NCI-H1105 treated with DMSO at 0.1 percent for 48 hours (cell line): Measurements from ENCODE around the gene OR2W3.

Experiments used
- DNase-seq: peaks from one replicate; lab custom pipeline; 2025; lab: John Stamatoyannopoulos, UW

OR2W3 gene

DNA sequence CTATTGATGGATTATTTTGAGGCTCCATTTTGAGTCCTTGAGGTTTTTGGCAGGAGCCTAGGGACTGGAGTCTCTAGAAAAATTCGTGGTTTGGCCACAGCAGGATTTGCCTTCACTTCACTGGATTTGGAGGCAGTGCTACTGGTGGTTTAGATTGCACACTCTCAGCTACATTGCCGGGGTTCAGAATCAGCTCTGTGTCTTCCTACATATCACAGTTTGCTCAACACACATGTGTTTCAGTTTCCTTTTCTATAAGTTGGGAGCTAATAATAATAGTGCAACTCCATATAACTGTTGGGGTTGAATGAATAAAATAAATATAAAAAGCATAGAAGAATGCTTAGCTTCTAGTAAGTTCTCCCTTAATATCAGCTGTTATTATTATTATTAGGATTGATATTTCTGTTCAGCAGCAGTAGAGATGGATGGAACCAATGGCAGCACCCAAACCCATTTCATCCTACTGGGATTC, at the start of gene OR2W3:
Gene OR2W3 (plus strand): TSS at position 425 of the 475 bp plus-strand sequence. CDS start 0 bp downstream, at position 425.
- DNase-seq: no peak

DNA sequence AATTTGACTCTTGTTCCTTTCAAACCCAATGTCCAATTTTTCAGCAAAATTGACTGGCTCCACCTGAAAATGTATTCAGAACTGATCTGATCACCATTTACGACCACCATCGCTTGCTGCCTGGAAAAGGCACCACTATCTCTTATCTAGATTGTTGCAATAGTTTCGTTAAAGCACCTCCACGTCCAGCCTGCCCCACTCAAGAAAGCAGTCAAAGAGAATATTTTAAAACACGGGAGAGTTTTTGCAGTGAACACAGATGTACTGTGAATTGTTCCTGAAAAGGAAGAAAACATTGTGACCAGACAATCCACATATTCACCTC, 49.7 kb upstream of the OR2W3 start:
- DNase-seq: no peak

DNA sequence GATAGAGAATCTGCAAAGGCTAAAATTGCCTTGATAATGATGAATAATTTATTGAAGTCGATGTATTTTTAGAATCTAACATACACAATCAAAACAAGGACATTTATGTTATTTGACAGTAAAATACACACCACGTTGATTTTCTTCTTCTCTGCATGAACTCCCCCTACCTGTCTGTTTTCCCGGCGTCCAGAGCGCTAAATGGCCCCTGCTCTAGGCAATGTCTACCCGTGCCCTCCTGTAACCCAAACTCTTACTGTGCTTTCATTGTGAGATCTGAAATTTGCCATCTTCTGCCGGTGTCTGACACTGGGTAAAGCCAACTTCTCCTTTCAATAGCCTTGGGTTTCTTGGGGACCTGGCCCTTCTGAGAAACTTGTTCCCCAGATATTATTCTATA, 47.0 kb upstream of the OR2W3 start:
- no peak for DNase-seq

DNA sequence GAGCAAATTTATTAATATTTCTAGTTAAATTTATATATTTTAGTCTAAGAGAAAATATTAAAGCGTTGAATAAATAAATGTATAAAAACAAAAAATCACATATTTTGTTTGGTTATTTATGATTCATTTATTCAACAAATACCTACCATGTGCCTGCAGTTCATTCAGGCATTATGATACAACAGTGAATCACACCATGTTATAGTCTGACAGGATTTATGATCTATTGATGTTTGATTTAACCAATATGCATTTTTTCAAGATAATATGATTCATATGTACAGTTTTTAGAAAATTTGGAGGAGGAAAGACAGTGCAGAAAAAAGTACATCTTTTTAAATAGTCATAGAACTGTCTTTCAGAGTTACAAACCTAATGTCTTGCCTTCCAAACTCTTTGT, 45.8 kb upstream of the OR2W3 start:
- DNase-seq: no peak

DNA sequence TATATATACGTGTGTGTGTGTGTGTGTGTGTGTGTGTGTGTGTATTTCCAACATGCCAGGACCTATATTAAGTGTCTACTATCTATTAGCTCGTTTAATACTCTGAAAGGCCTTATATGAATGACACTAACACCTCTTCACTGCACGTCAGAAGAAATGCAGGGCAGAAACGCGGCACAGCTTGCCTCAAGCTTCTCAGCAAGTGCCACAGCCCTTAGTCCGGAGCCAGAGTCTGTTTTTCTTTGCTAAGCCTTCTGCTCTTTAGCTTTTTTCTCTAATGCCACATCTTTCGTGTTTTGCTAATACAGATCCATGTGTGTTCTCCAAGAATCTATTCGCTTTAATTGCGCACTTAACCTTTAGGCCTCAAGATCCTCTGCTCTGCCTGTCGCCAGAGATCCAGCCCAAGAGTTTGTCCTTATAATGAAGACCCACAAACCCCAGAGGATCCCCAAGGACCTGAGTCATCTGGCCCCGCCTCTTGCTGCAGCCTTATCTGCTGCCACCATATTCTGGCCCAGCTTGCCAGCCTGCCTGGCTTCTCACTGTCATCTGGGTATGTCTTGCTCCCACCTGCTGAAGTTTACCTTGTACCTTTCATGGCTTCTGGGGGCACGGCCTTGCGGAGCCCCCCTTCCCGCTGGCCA, 40.4 kb upstream of the OR2W3 start:
- DNase-seq: no peak

DNA sequence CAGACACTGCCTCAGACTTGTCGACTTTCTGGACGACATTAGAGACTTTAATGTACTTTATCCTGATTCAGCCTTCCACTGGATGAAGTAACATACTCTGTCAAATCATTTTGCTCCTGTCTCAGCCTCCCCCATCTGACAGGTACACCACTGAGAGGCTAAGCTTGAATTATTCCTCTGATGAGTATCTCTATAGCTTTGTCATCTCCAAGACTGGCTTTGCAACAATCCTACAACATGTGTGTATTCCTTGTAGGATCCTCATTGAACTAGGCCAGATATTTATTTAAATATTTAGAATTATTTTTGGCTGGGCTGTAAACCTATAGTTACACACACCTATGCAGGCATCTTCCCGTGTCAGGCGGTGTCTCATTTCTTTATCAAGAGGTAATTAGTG, 39.5 kb upstream of the OR2W3 start:
- no peak for DNase-seq

DNA sequence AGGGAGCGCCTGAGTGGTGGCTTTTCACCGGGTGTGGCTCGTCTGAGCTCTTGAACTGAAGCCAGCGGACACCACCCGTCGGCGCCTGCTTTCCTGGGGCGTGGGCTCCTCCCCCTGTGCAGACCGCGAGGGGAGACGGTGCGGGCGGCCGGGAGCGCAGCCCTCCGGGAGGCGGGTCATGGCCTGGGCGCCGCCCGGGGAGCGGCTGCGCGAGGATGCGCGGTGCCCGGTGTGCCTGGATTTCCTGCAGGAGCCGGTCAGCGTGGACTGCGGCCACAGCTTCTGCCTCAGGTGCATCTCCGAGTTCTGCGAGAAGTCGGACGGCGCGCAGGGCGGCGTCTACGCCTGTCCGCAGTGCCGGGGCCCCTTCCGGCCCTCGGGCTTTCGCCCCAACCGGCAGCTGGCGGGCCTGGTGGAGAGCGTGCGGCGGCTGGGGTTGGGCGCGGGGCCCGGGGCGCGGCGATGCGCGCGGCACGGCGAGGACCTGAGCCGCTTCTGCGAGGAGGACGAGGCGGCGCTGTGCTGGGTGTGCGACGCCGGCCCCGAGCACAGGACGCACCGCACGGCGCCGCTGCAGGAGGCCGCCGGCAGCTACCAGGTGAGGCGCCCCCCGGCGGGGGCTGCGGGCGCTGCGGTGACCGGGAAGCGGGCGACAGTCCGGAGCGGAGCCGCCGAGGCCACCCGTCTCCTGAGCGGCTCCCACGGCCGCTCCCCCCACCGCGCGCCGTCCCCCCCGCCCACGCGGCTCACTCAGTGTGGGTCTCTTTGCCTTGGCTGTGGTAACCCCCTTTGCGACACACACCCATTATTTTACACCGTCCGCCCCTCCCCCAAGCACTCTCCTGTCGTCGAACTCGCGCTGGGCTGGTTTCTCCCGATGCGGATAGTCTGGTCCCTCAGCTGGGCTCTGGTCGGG, 38.1 kb upstream of the OR2W3 start, which contains the start of gene TRIM58:
Gene TRIM58 (plus strand): TSS at position 119 of the 916 bp plus-strand sequence. CDS start 60 bp downstream, at position 179.
- no peak for DNase-seq

DNA sequence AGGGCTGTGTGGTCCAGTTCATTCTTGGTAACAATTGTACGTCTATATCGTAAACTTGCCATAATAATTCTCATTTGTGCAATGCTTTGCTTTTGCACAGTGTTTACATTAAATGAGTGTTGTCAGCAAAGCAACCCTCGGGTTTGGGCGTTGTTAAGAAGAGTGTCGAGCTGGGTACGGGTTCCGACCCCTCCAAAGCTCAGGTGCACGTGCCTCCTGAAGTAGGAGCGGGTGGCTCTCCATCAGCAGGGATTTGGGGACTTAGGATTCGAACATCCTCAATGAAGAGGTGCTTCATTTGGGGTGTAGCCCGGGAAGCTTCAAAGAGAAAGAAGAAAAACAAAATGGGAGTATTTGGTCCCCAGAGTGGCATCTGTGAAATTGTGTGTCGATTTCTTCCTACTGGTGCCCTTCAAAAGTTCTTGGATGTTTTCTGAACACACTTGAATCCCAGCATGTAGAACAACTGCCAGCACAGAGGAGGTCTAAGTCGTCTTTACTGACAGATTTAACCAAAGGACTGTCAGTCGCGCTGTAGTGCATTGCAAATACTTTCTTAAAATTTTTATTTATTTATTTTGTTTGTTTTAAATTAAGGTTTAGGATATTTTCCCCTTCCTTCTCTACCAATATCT, 37.3 kb upstream of the OR2W3 start:
- DNase-seq: no peak

DNA sequence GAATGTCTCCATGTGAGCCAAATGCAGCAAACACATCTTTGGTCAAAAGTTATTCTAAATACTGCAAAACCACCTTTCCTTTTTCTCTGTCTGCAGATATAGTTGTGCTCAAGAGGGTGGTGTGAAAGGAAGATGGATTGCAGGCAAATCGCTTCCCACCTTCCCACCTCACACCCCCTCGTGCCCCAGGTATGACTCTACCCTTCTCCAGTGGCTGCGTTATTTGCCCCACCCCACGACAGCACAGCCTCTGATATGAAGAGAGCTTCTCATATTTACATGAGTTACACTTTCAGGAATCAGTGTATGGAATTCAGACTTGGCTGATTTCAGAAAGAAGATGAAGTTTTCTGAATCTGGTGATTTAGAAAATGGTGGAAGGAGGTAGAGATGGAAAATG, 32.6 kb upstream of the OR2W3 start:
- DNase-seq: no peak

DNA sequence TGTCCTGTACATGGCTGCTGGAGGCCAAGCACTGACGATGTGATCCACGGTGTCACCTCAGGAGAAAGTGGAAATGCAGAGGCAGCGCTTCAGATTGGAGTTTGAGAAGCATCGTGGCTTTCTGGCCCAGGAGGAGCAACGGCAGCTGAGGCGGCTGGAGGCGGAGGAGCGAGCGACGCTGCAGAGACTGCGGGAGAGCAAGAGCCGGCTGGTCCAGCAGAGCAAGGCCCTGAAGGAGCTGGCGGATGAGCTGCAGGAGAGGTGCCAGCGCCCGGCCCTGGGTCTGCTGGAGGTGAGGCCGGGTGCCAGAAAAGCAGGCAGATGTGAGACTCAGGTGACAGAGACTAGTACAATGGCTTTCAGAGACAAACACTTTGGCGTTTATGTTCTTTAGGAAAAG, 30.7 kb upstream of the OR2W3 start:
- DNase-seq: no peak

DNA sequence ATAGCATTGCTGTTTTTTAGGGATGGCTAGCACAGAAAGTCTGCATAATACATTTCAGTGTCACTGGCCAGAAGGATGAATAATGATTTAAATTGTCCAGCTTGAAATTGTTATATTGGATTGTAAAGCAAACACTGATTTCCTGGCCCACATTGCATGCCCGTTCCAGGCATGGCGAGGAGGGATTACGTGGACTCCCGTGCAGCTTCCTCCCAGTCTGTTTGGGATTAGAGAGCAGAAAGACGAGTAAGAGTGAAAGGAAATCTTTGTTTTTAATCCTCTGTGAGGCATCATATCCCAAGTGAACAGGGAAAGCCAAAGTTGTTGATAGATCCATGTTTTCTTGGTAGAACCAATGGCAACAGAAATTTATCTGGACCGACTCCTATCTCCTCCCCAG, 30.0 kb upstream of the OR2W3 start:
- no peak for DNase-seq

DNA sequence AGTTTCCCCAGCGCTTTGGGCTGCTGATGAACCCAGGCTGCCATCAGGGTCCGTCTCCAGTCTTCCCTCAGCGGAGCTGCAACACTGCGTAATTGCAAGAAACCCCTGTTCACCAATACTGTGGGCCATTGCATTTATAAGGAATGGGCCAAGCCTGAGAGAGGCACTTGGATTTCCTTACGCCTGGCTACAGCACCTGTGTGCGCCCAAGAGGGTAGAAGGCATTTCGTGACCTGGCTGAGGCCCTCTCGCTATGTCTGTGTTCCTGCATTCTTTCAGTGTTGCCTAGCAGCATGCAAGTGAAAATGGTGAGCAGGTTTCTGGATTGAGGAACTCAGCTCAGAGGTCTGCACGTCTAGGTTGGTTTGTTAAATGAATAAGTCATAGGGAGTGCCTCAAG, 12.0 kb upstream of the OR2W3 start:
- DNase-seq: no peak

DNA sequence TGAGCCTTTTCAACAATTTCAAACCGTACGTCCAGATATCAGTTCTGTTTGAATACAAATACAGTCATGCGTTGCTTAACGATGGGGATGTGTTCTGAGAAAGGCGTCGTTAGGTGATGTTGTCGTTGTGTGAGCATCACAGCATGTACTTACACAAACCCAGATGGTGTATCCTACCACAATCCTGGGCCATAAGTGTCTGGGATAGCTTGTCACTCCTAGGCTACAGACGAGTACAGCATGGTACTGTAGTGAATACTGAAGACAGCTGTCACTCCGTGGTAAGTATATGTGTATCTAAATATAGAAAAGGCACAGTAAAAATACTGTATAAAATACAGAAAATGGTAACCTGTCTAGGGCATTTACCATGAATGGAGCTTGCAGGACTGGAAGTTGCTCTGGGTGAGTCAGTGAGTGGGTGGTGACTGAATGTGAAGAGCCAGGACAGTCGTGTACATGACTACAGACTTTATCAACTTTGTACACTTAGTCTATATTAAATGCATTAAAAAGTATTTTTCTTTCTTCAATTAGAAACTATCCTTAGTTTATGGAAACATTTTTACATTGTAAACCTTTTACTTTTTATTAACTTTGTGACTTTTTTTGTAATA, 10.5 kb upstream of the OR2W3 start:
- no peak for DNase-seq

DNA sequence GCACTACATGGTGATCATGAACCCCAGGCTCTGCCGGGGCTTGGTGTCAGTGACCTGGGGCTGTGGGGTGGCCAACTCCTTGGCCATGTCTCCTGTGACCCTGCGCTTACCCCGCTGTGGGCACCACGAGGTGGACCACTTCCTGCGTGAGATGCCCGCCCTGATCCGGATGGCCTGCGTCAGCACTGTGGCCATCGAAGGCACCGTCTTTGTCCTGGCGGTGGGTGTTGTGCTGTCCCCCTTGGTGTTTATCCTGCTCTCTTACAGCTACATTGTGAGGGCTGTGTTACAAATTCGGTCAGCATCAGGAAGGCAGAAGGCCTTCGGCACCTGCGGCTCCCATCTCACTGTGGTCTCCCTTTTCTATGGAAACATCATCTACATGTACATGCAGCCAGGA, 589 bp downstream of the OR2W3 start:
- no peak for DNase-seq

DNA sequence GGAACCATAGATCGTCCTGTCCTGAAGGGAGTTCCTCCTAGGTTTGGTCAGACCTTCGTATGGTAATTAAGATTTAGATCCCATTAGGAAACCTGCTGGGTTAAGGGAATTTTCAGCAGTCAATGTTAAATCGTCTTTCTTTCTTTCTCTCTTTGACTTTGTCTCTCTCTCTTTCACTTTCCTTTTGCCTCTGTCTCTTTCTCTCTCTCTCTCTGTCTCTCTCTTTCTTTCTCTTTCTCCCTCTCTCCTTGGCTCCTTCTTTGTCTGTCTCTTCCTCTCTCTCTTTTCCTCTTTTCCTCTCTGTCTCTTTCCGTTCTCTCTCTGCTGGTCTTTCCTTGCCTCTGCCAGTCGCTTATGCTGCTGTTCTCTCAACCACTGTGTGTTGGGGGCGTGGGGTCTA, 8.7 kb downstream of the OR2W3 start:
- DNase-seq: no peak

DNA sequence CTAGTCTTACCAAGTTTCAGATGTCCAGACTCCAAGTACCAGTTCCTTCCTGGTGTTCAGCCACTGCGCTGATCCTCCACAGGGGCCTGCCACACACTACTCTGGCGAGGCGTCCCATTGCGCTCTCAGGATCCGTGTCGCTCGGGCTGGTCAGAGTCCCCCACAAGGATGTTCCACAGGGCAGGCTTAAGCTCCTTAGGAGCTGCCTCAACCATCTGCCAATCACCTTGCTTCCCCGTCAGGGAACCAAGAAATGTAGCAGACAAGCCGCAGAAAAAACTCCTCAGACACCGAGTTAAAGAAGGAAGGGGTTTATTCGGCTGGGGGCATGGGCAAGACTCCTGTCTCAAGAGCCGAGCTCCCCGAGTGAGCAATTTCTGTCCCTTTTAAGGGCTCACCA, 9.8 kb downstream of the OR2W3 start:
- DNase-seq: no peak

DNA sequence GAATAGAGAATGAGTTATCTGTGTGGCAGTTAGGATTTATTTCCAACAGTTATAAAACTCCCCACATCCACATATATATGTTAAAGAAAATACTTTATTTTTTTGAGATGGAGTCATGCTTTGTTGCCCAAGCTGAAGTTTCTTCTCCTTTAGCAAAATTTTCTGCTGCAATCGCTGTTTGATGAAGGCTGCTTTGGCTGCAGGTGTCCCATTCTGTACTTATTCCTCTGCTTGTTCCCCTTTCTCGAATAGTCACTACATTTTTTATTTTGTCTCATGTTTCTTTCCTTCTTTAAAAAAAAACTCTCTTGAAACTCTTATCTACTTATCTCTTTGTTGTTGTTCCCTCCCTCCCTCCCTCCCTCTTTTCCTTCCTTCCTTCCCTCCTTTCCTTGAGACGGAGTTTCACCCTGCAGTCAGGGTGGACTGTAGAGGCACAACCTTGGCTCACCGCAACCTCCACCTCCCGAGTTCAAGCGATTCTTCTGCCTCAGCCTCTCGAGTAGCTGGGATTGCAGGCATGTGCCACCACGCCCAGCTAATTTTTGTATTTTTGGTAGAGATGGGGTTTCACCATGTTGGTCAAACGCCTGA, 10.6 kb downstream of the OR2W3 start:
- no peak for DNase-seq

DNA sequence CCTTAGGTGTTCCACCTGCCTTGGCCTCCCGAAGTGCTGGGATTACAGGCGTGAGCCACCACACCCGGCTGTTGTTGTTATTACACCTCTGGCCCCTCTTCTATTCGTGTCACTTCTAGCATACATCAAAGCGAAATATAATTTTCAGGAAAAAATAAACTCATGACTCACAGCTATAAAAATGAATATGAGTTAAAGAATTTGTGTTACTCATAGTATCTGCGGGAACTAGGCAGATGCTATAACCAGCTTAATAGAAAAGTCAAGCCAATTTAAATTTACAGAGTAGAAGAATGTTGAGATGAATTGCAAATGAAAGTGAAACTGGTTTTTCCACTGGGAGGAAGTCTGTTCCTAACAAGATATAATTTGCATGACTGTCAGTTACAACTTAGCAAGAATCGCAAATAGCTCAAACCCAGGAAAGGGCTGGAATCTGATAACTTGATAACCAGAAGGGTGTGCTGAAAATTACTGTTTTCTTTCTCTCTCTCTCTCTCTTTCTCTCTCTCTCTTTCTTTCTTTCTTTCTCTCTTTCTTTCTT, 11.2 kb downstream of the OR2W3 start:
- no peak for DNase-seq

DNA sequence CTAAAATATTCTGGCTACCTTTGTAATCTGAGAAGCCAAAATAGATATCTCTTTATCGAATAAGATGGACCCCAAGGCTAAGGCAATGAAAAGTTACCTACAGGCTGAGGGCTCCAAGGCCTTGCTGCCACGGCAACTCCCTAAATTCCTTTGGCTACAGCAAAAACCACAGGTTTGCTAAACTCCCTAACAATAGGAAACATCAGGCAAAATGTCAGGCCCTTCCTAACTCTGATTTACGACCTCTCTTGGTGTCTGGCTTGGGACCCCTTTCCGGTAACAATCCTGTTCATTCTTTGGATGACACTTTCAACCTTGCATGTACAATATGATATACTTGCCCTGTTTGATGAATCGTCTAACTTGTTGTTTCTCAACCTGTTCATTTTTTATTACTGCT, 13.4 kb downstream of the OR2W3 start:
- no peak for DNase-seq

DNA sequence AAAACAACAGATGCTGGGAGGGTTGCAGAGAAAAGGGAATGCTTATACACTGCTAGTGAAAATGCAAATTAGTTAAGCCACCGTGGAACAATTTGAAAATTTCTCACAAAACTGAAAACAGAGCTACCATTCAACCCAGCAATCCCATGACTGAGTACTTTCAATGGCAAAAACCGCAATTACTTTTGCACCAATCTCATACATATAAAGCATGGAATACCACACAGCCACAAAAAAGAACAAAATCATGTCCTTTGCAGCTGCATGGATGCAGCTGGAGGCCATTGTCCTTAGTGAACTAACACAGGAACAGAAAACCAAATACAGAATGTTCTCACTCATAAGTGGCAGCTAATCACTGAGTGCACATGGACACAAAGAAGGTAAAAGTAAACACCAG, 18.4 kb downstream of the OR2W3 start:
- no peak for DNase-seq

DNA sequence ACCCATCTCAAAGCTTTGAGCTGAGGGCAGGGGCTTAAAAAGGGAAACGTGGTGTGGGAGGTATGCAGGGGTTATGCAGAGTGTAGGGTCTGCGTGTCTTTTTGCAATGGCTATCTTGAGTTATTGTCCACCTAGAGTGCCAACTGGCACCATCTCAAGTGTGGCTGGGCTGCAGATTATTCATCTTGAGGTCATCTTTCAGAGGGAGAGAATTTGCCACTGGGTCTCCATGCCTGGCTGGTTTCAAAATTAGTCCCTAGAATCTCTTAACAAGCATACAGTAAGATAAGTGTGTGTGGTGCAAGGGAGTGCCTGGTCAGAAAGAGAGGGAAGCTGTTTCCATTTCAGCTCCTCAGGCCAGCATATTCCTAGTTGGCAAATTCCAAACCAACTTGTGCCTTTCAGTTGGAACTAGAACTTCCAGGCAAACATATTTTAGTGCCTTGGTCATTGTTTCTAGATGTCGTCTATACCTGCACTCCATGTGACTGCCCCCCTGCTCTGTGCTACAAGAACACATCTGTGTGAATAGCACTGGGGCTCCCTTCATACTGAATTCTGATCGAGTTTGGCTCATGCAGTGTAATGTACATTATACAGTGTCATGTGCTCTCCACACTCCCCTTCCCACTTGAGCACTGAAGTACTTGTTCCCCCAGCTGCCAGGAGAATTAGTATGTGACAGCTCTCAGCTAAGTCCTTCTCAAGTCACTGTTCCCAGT, 19.7 kb downstream of the OR2W3 start:
- no peak for DNase-seq
